Activated CD4-positive, alpha-beta T cell treated with anti-CD3 and anti-CD28 coated beads for 1 hour (primary cell): ENCODE data around the gene SCN2A.

Source experiments
- DNase-seq: peaks from one replicate; pipeline ENCODE4 v3.0.0-alpha.2; 2020

Gene SCN2A

GRCh38 chr2:165427686-165428085 lies 188.5 kb downstream of the SCN2A start:
- DNase-seq = no peak

DNA sequence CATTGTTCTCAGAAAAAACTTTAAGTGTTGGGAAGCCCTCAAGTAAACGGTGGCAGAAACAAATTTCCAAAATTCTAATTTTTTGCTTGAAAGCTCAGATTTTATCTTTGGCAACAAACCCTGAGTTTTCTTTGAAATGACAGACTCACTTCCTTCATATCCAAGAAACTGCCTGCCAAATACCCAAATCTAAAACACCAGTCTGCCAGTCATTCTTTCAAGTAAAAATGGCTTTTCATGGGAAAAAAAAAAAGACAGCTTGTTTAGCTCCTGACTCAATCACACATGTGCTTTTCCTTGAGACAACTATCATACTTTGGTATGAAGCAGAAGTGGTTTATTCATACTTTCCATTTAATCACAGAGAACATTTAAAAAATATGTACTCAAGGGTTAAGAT lies 189.7 kb downstream of the SCN2A start:
- DNase-seq = no peak

DNA sequence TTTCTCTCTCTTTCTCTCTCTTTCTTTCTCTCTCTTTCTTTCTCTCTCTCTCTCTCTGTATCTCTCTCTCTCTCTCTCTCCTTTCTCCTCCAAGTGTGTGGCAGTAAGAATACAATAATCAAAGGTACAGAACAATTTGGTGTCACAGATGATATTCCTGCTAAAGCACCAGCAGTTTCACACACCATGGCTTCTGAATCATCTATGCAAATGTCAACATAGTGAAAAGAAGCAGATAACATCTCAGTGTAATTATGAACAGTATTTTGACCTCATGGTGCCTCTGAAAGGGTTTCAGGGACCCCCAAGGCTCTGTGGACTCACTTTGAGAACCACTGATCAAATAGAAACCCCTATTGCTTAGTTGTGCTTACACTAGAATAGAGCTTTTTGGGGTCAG lies 191.8 kb downstream of the SCN2A start:
- DNase-seq = no peak

DNA sequence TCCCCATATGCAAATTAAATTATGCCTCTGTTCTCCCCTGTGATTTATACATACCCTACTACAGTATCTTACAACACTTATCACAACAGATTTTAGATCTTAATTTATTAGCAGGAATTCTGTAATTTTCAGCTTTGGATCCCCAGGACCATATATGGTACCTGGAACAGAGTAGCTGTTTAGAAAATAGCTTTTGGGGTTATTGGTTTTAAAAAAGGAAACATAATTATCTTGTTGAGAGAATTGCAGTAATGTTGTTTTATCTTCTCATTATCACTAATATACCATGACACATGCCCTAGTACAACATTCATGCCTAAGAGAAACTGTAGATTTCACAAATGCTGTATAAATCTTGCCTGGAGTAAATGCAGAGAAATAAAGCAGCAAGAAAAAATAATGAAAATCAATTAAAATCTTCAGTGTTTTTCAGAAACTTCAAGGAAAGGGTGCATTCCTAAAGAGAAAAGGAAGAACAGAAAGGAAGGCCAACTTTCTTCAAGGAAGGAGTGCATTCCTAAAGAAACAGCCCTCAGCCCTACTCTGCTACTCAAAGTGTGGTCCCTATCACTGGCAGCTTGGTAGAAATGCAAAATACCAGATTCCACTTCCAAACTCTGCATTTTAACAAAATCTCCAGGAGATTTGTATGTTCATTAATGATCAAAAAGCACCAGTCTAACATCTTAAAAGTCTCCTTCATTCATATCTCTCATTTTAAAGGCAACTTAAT lies 193.2 kb downstream of the SCN2A start:
- DNase-seq = no peak

DNA sequence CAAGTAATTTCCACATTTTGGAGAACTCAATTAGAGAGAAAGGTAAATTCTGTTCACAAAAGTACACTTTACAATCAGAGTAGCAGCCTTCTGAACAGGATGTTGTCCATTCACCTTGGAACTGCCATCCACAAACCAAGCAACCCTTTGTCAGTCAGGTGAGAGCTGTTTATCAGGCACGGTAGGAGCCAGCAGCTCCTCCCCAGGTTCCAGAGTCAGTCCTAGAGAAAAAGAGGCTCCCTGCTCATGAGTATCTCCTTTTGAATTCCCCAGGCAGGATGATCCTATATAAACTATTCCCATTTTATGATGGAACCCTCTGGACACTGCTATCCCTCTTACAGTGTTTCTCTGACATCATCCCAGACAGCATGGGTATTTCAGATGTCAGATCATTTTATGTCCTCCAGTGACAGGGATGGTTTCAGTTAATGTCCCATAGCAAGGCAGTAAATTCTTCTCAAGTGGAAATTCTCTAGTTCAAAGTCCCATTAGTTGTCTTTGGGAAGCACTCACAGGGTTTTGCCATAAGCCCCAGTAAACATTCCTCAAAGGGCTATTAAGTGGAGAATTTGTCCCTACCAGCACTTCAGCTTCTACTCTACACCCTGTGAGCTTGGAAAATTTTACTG lies 195.8 kb downstream of the SCN2A start:
- DNase-seq = no peak

DNA sequence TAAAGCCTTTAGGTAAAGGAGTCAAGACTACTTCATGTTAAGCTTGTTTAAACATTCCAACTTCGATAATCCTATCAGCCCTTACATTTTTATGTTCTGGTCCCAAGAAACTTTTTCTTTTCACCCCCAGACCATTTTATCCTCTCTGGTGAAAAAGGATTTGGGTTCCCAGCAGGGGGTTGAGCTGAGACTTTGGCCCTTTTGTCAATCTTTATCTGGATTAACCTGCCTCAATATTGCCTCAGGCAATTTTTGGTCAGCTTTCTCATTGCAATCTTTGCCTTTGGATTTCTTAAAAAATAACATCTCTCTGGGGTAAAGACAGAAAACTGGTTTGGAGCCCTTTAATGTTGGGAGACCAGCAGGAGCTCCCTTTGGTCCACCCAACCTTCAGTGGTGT lies 196.4 kb downstream of the SCN2A start:
- DNase-seq = no peak

DNA sequence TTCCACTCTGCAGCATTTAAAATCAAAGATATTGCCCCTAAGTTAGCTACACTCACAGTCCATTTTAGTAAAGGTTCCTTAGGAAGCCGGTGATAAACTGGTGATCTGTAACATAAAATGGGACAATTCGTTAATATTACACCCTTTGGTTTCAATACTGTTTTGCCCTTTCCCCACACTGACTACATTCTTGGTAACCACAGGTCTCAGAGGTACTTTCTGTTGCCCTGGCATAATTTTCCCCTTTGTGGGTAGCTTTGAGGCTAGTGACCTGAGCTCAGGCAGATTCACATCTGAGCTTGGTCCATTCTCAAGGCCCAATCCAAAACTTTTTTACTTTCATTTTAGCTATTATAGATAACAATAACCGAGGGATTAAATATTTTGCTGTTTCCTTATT lies 197.3 kb downstream of the SCN2A start:
- no peak for DNase-seq

- no peak for DNase-seq
Observed at GRCh38 chr2:165440367-165440766, 201.2 kb downstream of the SCN2A start.
